D721Med (cell line): ENCODE results near the gene GBE1.
"Not testable (repeated sequence)": the region's sequence is repeated elsewhere in the genome, so short reads cannot be mapped to it uniquely, and the experiment has no call there.

ENCODE experiments used
- DNase-seq: peaks from one replicate; pipeline ENCODE4 v3.0.0; 2011; ENCODE audit warnings: low spot score; ENCODE audit not compliant: insufficient read length
- FAIRE-seq: peaks from 2 replicates; lab custom pipeline; 2011; peaks lifted over from hg19 to GRCh38; lab: Jason Lieb, UNC
- CTCF ChIP-seq: IDR thresholded peaks from 2 replicates; pipeline ENCODE4 v1.5.1; 2012; ENCODE audit warnings: mild to moderate bottlenecking, control low read depth; ENCODE audit not compliant: insufficient read depth; ENCODE audit errors: missing control alignments

The GBE1 gene

GRCh38 chr3:81758275-81758674 lies 3.2 kb downstream of the GBE1 start:
- no peak for FAIRE-seq
- no peak for DNase-seq
- TF ChIP-seq CTCF = no peak

GRCh38 chr3:81753416-81754027 lies 7.9 kb downstream of the GBE1 start:
- no peak for TF ChIP-seq CTCF
- DNase-seq = no peak
- no peak for FAIRE-seq

- no peak for DNase-seq
- no peak for TF ChIP-seq CTCF
- no peak for FAIRE-seq
These were observed 8.8 kb downstream of the GBE1 start for GRCh38 chr3:81752604-81753003.

- TF ChIP-seq CTCF = no peak
- DNase-seq (no peak), FAIRE-seq (no peak)
These were observed 12.2 kb downstream of the GBE1 start for GRCh38 chr3:81749265-81749664.

GRCh38 chr3:81747280-81747679 lies 14.2 kb downstream of the GBE1 start:
- not testable (repeated sequence) for DNase-seq, FAIRE-seq

- TF ChIP-seq CTCF = no peak
- no peak for DNase-seq
- FAIRE-seq = no peak
These were observed 17.1 kb downstream of the GBE1 start for GRCh38 chr3:81744366-81744765.

GRCh38 chr3:81743096-81744025 lies 18.1 kb downstream of the GBE1 start:
- no peak for FAIRE-seq
- TF ChIP-seq CTCF = no peak
- no peak for DNase-seq
